ENCODE measurements around the gene ALDH1L1.

DNA sequence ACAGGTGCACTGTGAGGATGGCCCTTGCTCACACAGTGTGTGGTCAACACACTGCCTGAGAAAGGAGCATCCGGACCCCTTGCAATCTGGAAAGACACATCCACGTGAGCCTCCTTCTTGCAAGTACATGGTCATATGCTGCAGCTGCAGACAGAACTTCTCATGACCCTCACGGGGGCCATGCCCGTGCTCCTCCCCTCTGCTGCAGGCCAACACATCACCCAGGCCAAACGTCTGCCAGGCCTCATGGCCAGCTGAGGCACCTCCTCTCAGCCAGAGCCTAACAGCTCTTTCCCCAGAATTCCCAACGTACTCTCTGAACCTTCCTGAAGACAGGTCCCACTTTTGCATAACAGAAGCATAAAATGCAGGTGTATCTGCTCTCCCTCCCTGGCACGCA is 121.7 kb downstream of the ALDH1L1 start:
- TF ChIP-seq, protein P1, sequence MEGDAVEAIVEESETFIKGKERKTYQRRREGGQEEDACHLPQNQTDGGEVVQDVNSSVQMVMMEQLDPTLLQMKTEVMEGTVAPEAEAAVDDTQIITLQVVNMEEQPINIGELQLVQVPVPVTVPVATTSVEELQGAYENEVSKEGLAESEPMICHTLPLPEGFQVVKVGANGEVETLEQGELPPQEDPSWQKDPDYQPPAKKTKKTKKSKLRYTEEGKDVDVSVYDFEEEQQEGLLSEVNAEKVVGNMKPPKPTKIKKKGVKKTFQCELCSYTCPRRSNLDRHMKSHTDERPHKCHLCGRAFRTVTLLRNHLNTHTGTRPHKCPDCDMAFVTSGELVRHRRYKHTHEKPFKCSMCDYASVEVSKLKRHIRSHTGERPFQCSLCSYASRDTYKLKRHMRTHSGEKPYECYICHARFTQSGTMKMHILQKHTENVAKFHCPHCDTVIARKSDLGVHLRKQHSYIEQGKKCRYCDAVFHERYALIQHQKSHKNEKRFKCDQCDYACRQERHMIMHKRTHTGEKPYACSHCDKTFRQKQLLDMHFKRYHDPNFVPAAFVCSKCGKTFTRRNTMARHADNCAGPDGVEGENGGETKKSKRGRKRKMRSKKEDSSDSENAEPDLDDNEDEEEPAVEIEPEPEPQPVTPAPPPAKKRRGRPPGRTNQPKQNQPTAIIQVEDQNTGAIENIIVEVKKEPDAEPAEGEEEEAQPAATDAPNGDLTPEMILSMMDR (conservative IDR thresholded peaks at IDR 0.05; ENCODE audit: low read depth in 2 of 2) = no peak
- TF ChIP-seq CREB1 (CRISPR knock-in tag; IDR thresholded peaks at IDR 0.05; ENCODE audit: low read depth) = no peak
- TF ChIP-seq POLR2AphosphoS5 (IDR thresholded peaks at IDR 0.05; ENCODE audit: low read depth) = no peak
- TF ChIP-seq EZH2phosphoT487 (IDR thresholded peaks at IDR 0.05; ENCODE audit: unreplicated experiment) = no peak
- TF ChIP-seq, protein P2, sequence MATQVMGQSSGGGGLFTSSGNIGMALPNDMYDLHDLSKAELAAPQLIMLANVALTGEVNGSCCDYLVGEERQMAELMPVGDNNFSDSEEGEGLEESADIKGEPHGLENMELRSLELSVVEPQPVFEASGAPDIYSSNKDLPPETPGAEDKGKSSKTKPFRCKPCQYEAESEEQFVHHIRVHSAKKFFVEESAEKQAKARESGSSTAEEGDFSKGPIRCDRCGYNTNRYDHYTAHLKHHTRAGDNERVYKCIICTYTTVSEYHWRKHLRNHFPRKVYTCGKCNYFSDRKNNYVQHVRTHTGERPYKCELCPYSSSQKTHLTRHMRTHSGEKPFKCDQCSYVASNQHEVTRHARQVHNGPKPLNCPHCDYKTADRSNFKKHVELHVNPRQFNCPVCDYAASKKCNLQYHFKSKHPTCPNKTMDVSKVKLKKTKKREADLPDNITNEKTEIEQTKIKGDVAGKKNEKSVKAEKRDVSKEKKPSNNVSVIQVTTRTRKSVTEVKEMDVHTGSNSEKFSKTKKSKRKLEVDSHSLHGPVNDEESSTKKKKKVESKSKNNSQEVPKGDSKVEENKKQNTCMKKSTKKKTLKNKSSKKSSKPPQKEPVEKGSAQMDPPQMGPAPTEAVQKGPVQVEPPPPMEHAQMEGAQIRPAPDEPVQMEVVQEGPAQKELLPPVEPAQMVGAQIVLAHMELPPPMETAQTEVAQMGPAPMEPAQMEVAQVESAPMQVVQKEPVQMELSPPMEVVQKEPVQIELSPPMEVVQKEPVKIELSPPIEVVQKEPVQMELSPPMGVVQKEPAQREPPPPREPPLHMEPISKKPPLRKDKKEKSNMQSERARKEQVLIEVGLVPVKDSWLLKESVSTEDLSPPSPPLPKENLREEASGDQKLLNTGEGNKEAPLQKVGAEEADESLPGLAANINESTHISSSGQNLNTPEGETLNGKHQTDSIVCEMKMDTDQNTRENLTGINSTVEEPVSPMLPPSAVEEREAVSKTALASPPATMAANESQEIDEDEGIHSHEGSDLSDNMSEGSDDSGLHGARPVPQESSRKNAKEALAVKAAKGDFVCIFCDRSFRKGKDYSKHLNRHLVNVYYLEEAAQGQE (IDR thresholded peaks at IDR 0.05; ENCODE audit: unreplicated experiment) = no peak
- TF ChIP-seq EZH2 (IDR thresholded peaks at IDR 0.05; ENCODE audit: low read depth, unreplicated experiment) = no peak
